BLaER1 treated with 17β-estradiol and CSF1 and Interleukin-3, amounts not matched to agents 10 nM and 100 nM (cell line): ENCODE measurements around the gene THSD7A.

Source experiments
- H3K27ac ChIP-seq, 11 experiments: shearing (Covaris generic); formaldehyde crosslinking; 2 replicates each; pipeline ENCODE4 v1.8.1; 2022
- H3K27me3 ChIP-seq, 11 experiments: shearing (Covaris generic); formaldehyde crosslinking; 2 replicates each; pipeline ENCODE4 v1.8.1; 2022
- H3K36me3 ChIP-seq, 11 experiments: shearing (Covaris generic); formaldehyde crosslinking; 2 replicates each; pipeline ENCODE4 v1.8.1; 2022
- H3K4me1 ChIP-seq, 10 experiments: shearing (Covaris generic); formaldehyde crosslinking; 2 replicates each; pipeline ENCODE4 v1.8.1; 2022
- H3K4me2 ChIP-seq, 11 experiments: shearing (Covaris generic); formaldehyde crosslinking; 2 replicates each; pipeline ENCODE4 v1.8.1; 2022
- H3K4me3 ChIP-seq, 10 experiments: shearing (Covaris generic); formaldehyde crosslinking; 2 replicates each; pipeline ENCODE4 v1.8.1; 2022
- H3K9ac ChIP-seq, 11 experiments: shearing (Covaris generic); formaldehyde crosslinking; 2 replicates each; pipeline ENCODE4 v1.8.1; 2022
- H3K9me3 ChIP-seq, 11 experiments: shearing (Covaris generic); formaldehyde crosslinking; replicated peaks in 1 of 11; 2 replicates each; pipeline ENCODE4 v1.8.1; 2022
- H4K20me1 ChIP-seq, 11 experiments: shearing (Covaris generic); formaldehyde crosslinking; 2 replicates each; pipeline ENCODE4 v1.8.1; 2022
- Cebpa-rat ChIP-seq, 11 experiments: shearing (Covaris generic); IDR thresholded peaks; 2 replicates each; pipeline ENCODE4 v1.8.1; 2022

The THSD7A gene

DNA sequence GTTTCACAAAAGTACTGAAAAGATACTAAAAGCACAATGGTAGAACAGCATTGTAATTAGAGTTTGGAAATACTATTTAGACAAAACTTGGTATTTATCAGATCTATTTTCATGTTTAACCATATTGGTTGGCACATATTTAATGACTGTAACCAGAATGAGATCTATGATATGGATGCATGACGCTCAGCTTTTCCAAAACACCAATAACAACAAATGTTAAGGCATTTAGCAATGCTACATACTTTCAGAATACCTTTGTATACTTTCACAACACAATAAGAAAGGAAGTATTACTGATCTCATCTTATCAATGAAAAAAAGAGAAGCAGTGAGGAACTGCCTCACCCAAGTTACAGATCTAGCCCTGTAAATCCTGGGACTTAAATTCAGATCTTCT lies 74.8 kb downstream of the THSD7A start:
- no peak overlapping the region for H3K27ac ChIP-seq
- no peaks in the 10 kb centered on the region for H3K9me3 ChIP-seq
- H3K4me2 ChIP-seq, result no peak overlapping the region
- H3K9ac ChIP-seq, result no peak overlapping the region
- no peak overlapping the region for H3K4me3 ChIP-seq
- no peaks in the 10 kb centered on the region for H4K20me1 ChIP-seq
- TF ChIP-seq Cebpa-rat (IDR thresholded peaks at IDR 0.05), result no peak
- no peaks in the 10 kb centered on the region for H3K27me3 ChIP-seq
- H3K4me1 ChIP-seq, result peaks cover 0 to 13% (median 0%) of the 10 kb centered on the region in 10 experiments; a peak in 4 of 20 replicates
- H3K36me3 ChIP-seq, result no peaks in the 10 kb centered on the region

DNA sequence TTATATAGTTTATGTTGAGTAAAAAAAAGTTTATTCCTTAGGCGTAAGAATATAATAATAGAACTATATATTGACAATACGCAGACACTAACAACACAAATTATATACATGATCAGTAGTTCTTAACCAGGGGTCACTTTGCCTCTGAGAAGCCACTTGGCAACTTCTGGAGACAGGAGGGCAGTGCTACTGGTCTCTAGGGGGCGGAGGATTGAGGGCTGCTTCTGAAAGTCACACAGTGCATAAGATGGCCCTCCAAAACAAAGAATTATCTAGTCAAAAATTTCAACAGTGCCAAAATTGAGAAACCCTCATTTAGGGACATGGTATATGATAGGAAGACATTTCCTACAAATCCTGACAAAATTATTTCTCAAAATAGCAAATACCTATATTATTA lies 77.1 kb downstream of the THSD7A start:
- Histone ChIP-seq H3K27me3 (no peaks in the 10 kb centered on the region), H3K9ac (no peak overlapping the region), H3K27ac (no peak overlapping the region), H3K36me3 (no peaks in the 10 kb centered on the region), H3K4me3 (no peak overlapping the region), H3K4me2 (no peak overlapping the region), H3K9me3 (no peaks in the 10 kb centered on the region), H3K4me1 (peaks cover 0 to 11% (median 0%) of the 10 kb centered on the region in 10 experiments; a peak in 4 of 20 replicates), H4K20me1 (no peaks in the 10 kb centered on the region)
- no peak for TF ChIP-seq Cebpa-rat (IDR thresholded peaks at IDR 0.05)

DNA sequence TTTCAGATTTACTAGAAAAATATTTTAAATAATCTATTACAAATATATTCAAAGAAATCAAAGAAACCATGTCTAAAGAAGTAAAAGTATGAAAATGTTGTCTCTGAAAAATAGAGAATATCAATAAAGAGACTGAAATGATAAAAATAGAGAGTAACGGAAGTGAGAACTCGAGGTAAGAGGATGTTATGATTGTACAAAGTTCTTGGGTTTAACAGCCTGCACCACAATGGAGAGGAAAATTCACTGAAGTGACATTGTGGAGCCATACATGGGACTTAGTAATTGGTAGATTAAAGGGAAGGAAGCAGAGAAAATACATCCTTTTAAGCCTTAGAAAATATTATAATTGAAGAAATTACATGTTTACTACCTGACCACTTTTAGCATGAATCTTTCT lies 77.9 kb downstream of the THSD7A start:
- Histone ChIP-seq H3K4me3 (no peak overlapping the region), H3K4me2 (no peak overlapping the region), H3K9ac (no peak overlapping the region), H3K36me3 (no peaks in the 10 kb centered on the region), H3K27ac (no peak overlapping the region), H3K9me3 (no peaks in the 10 kb centered on the region), H3K27me3 (no peaks in the 10 kb centered on the region), H4K20me1 (no peaks in the 10 kb centered on the region), H3K4me1 (0 out of 20 replicates have a peak, but pooled peaks cover 0 to 5% (median 0%) of the 10 kb centered on the region in 10 experiments)
- no peak for TF ChIP-seq Cebpa-rat (IDR thresholded peaks at IDR 0.05)

DNA sequence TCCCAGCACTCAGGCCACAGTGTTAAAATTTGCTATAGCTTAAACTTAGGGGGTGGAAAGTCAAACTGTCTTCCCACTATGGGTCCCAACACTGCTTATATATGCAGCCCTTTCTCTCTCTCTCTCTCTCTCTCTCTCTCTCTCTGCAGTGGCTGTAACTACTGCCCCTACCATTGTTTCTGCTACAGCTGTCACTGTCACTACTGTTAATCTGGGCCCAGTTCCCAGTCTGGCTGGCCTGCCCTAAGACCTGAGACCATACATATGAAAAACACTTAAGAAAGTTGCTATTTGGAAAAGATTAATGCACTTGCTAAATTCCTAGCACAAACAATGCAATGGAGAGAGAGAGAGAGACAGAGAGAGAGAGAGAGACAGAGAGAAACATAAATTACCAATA lies 78.6 kb downstream of the THSD7A start:
- Histone ChIP-seq H3K27me3 (no peaks in the 10 kb centered on the region), H3K9me3 (no peaks in the 10 kb centered on the region), H3K36me3 (no peaks in the 10 kb centered on the region), H3K4me3 (no peak overlapping the region), H3K4me2 (no peak overlapping the region), H3K9ac (no peak overlapping the region), H3K27ac (no peak overlapping the region), H3K4me1 (no peaks in the 10 kb centered on the region), H4K20me1 (no peaks in the 10 kb centered on the region)
- no peak for TF ChIP-seq Cebpa-rat (IDR thresholded peaks at IDR 0.05)

DNA sequence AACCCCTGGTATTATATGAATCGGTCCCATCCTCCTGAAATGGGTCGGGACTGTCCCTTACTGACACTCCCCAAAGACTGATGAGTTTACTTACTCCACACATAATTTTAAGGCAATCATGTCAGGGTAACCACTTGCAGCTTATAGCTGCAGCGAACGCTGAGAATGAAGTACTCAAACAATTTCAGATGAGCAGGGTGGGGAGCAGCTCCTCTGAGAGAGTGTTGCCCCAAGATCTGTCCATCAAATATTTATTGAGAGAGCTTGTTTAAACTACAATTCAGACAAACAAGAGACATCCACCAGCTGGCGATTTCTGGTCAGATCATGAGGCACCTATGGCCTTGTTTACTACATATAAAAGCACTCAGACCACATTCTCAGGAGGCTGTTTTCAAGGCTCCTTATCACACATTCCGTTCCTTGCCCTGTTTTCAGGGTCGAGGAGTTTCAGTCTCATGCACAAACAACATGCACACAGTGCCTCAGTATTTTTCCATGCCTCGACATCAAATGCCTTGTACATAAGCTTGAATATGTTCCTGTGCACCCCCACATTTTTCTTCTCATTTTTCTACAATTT lies 80.1 kb downstream of the THSD7A start:
- no peaks in the 10 kb centered on the region for H3K36me3 ChIP-seq
- H3K27me3 ChIP-seq, result no peaks in the 10 kb centered on the region
- no peak for TF ChIP-seq Cebpa-rat (IDR thresholded peaks at IDR 0.05)
- no peaks in the 10 kb centered on the region for H3K9me3 ChIP-seq
- H3K4me3 ChIP-seq, result no peak overlapping the region
- H3K4me1 ChIP-seq, result no peaks in the 10 kb centered on the region
- H4K20me1 ChIP-seq, result no peaks in the 10 kb centered on the region
- no peak overlapping the region for H3K27ac ChIP-seq
- no peak overlapping the region for H3K4me2 ChIP-seq
- no peak overlapping the region for H3K9ac ChIP-seq

DNA sequence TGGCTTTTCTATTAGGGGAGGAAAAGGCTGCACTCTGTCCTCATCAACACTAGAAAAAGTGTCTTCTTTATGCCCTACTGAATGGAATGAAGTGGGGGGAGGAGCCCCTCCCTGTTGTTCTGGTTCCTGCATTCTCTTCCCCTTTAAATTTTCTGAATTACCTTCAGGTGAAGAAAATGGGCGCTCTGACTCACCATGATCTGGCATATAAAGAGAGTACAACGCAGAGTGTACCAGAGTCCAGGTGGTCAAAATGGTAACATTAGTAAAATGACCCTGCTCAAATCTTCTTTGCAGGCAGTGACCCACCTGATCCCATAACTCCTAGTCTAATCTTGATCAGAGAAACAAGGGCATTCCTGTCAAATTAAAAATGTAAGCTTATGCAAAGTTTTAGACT lies 80.7 kb downstream of the THSD7A start:
- Histone ChIP-seq H3K27me3 (no peaks in the 10 kb centered on the region), H3K4me1 (no peaks in the 10 kb centered on the region), H3K9me3 (no peaks in the 10 kb centered on the region), H3K9ac (no peak overlapping the region), H3K27ac (no peak overlapping the region), H3K4me3 (no peak overlapping the region), H3K36me3 (no peaks in the 10 kb centered on the region), H4K20me1 (no peaks in the 10 kb centered on the region), H3K4me2 (no peak overlapping the region)
- no peak for TF ChIP-seq Cebpa-rat (IDR thresholded peaks at IDR 0.05)

DNA sequence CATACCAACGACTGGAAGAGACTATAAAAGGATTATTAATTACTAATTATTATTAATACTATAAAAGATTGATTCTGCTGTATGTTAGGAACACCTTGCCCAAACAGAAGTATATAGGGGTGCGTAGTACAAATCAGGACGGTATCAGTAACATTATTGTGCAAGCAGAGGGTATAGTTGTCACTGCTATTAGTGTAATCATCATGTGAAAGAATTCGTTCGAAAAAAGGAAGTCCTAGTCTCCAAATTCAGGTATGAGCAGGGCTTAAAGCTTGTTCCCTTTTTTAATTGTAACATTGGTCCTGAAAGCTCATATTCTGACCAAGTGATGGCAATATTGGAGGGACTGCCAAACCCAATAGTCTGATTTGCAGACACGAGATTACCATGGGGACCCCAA lies 81.8 kb downstream of the THSD7A start:
- Histone ChIP-seq H3K4me3 (no peak overlapping the region), H3K27ac (no peak overlapping the region), H3K9me3 (0 out of 22 replicates have a peak, but pooled peaks cover 0 to 2% (median 0%) of the 10 kb centered on the region in 11 experiments), H3K9ac (no peak overlapping the region), H3K27me3 (no peaks in the 10 kb centered on the region), H3K4me1 (no peaks in the 10 kb centered on the region), H3K4me2 (no peak overlapping the region), H3K36me3 (no peaks in the 10 kb centered on the region), H4K20me1 (no peaks in the 10 kb centered on the region)
- no peak for TF ChIP-seq Cebpa-rat (IDR thresholded peaks at IDR 0.05)

DNA sequence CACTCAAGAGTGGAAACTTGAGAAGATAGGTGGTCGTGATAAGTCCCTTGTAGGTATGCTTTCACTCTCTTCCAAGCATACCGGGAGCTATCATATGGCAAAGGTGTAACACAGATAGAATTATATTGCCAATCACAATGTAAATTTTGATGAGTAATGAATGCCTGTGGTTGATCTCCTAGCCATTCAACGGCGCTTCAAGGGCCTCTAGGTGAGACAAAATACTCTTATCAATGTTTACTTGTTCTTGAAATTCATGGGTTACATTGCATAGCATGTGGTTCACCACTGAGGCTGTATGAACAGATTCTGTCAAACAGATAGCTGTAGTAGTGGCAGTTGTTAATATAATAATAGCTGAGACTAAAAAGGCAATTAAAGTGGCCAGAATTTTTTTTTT lies 82.4 kb downstream of the THSD7A start:
- H3K4me3 ChIP-seq, result no peak overlapping the region
- H3K9ac ChIP-seq, result no peak overlapping the region
- TF ChIP-seq Cebpa-rat (IDR thresholded peaks at IDR 0.05), result no peak
- H4K20me1 ChIP-seq, result no peaks in the 10 kb centered on the region
- 0 out of 22 replicates have a peak, but pooled peaks cover 0 to 6% (median 0%) of the 10 kb centered on the region in 11 experiments for H3K9me3 ChIP-seq
- H3K4me2 ChIP-seq, result no peak overlapping the region
- no peak overlapping the region for H3K27ac ChIP-seq
- H3K4me1 ChIP-seq, result no peaks in the 10 kb centered on the region
- H3K27me3 ChIP-seq, result no peaks in the 10 kb centered on the region
- no peaks in the 10 kb centered on the region for H3K36me3 ChIP-seq

DNA sequence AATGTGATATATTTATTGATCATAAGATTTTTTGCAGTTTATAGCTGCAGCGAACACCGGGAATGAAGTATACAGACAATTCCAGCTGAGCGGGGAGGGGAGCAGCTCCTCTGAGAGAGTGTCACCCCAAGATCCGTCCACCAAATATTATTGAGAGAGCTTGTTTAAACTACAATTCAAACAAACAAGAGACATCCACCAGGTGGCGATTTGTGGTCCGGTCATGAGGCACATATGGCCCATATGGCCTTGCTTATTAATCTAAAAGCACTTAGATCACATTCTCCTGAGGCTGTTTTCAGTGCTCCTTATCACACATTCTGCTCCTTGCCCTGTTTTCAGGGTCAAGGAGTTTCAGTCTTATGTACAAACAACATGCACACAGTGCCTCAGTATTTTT lies 83.1 kb downstream of the THSD7A start:
- Histone ChIP-seq H3K36me3 (no peaks in the 10 kb centered on the region), H3K4me2 (no peak overlapping the region), H4K20me1 (no peaks in the 10 kb centered on the region), H3K4me1 (no peaks in the 10 kb centered on the region), H3K9me3 (0 out of 22 replicates have a peak, but pooled peaks cover 0 to 6% (median 0%) of the 10 kb centered on the region in 11 experiments), H3K27me3 (no peaks in the 10 kb centered on the region), H3K9ac (no peak overlapping the region), H3K4me3 (no peak overlapping the region), H3K27ac (no peak overlapping the region)
- no peak for TF ChIP-seq Cebpa-rat (IDR thresholded peaks at IDR 0.05)

DNA sequence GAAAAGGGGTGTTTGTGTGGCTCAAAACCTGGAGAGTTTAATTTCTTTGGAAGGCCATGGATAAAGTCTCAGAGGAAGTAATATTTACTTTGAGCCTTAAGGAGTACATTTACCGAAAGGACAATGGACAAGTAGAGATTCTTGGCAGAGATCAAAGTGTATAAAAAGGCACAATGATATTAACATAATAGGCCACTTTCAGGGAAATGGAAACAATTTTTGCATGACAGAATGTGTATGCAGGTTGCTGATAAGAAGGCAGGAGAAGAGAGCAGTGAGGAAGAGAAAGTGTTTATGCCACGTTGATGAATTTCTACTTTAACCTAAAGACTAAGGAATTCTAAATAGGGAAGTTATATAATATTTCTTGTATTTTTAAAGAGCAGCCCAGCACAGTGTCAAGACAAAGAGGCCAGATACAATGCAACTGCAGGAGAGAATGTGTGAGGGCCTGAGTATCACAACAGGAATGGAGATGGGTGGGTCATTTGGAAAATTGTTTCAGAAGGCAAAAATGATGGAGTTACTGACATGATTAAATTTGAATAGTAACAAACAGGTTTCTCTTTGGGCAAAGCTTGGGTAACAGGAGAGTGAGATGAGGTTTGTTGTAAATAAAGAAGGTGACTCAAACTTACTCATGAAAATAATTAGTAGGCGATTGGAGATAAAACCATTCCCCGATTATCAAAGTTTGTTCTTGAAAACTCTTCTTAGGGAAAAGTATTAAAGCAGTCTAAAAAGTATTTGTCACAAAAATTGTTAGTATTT lies 84.1 kb downstream of the THSD7A start:
- Histone ChIP-seq H3K27ac (no peak overlapping the region), H3K9me3 (0 out of 22 replicates have a peak, but pooled peaks cover 0 to 6% (median 0%) of the 10 kb centered on the region in 11 experiments)
- no peak for TF ChIP-seq Cebpa-rat (IDR thresholded peaks at IDR 0.05)

More for the DNA sequence above, 84.1 kb downstream of the THSD7A start:
- Histone ChIP-seq H3K4me3 (no peak overlapping the region), H3K27me3 (no peaks in the 10 kb centered on the region), H4K20me1 (no peaks in the 10 kb centered on the region), H3K4me2 (no peak overlapping the region), H3K4me1 (no peaks in the 10 kb centered on the region), H3K9ac (no peak overlapping the region), H3K36me3 (no peaks in the 10 kb centered on the region)
